ENCODE results near the gene ECEL1.

DNA sequence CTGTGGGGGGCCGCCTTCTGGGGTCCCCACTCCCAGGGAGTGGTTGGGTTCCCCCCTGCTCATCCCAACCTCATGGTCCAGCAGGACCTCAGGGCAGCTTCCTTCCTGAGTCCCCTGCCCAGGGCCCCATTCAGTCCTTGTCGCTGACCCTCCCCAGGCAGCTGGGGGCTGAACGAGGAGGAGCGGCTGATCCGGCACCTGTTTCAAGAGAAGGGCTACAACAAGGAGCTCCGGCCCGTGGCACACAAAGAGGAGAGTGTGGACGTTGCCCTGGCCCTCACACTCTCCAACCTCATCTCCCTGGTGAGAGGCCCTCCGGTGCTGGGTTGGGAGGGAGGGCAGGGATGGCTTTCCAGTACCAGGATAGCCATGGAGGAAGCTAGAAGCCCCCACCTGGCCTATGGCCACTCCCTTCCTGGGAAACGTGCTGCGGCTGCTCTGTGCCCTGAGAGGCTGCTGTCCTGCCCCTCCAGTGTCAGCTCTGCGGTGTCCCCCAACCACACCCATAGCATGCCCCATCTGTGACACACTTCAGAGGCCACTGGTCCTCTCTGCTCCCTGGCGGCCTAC is 38.8 kb upstream of the ECEL1 start:
- TF ChIP-seq, protein P1, sequence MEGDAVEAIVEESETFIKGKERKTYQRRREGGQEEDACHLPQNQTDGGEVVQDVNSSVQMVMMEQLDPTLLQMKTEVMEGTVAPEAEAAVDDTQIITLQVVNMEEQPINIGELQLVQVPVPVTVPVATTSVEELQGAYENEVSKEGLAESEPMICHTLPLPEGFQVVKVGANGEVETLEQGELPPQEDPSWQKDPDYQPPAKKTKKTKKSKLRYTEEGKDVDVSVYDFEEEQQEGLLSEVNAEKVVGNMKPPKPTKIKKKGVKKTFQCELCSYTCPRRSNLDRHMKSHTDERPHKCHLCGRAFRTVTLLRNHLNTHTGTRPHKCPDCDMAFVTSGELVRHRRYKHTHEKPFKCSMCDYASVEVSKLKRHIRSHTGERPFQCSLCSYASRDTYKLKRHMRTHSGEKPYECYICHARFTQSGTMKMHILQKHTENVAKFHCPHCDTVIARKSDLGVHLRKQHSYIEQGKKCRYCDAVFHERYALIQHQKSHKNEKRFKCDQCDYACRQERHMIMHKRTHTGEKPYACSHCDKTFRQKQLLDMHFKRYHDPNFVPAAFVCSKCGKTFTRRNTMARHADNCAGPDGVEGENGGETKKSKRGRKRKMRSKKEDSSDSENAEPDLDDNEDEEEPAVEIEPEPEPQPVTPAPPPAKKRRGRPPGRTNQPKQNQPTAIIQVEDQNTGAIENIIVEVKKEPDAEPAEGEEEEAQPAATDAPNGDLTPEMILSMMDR (conservative IDR thresholded peaks at IDR 0.05), result no peak
- no peak for TF ChIP-seq EZH2 (IDR thresholded peaks at IDR 0.05; ENCODE audit: low read depth)

Data from PC-9 (cell line).